K562 (cell line): ENCODE measurements around the gene GDF15. TPM values are rescaled to one million over a fixed set of nuclear protein-coding genes. Genes with fewer than 3 reads are reported as not detected.

ENCODE experiments used
- ARHGAP35 ChIP-seq: fragments of 450-650 bp; IDR thresholded peaks from 2 replicates; pipeline ENCODE4 v1.6.1; 2018; ENCODE audit not compliant: partially characterized antibody
- BRCA1 ChIP-seq, 2 experiments: fragments of 450-650 bp in 1 of 2; sonication (generic) in 1 of 2; formaldehyde crosslinking in 1 of 2; IDR thresholded peaks; 2 replicates each; pipeline versions ENCODE4 v1.5.0 to v1.6.1; 2017 to 2020; ENCODE audit warnings: mild to moderate bottlenecking in 1 of 2, missing genetic modification reagents in 1 of 2
- C11orf30 ChIP-seq: fragments of 450-650 bp; IDR thresholded peaks from 2 replicates; pipeline ENCODE4 v1.6.1; 2016; ENCODE audit warnings: low read depth, mild to moderate bottlenecking
- CEBPB ChIP-seq: fragments of 450-650 bp; IDR thresholded peaks from 2 replicates; pipeline ENCODE4 v1.6.1; 2016; ENCODE audit warnings: missing genetic modification characterization, missing compliant biosample characterization
- CHD1 ChIP-seq: fragments of 200-600 bp; sonication (generic); IDR thresholded peaks from one replicate; pipeline ENCODE4 v1.6.1; 2012; ENCODE audit warnings: mild to moderate bottlenecking, moderate library complexity, low read length, inconsistent platforms
- ETV6 ChIP-seq, 3 experiments: fragments of 150-350 bp in 1 of 3; sonication (generic) in 1 of 3; formaldehyde crosslinking in 1 of 3; IDR thresholded peaks; 2 replicates each; pipeline versions ENCODE4 v1.6.1 to v1.8.0; 2014 to 2022; ENCODE audit warnings: borderline replicate concordance in 2 of 3, low read depth in 2 of 3, antibody characterized with exemption in 1 of 3, low read length in 1 of 3, mild to moderate bottlenecking in 1 of 3, missing genetic modification reagents in 1 of 3
- GATA2 ChIP-seq: sonication (generic); formaldehyde crosslinking; IDR thresholded peaks from 2 replicates; pipeline ENCODE4 v1.4.0; 2020; ENCODE audit warnings: mild to moderate bottlenecking, missing genetic modification reagents
- HES1 ChIP-seq: fragments of 450-650 bp; IDR thresholded peaks from 2 replicates; pipeline ENCODE4 v1.6.1; 2016; ENCODE audit warnings: low read depth, mild to moderate bottlenecking, moderate library complexity
- KHSRP ChIP-seq: fragments of 450-650 bp; IDR thresholded peaks from 2 replicates; pipeline ENCODE4 v1.6.1; 2017
- MEF2A ChIP-seq: IDR thresholded peaks from 2 replicates; pipeline ENCODE4 v1.6.1; 2011; ENCODE audit warnings: low read depth, mild to moderate bottlenecking, low read length, moderate library complexity; ENCODE audit not compliant: control insufficient read depth
- MYC ChIP-seq, 2 experiments: fragments of 250-450 bp in 1 of 2; sonication (Bioruptor Pico) in 1 of 2; IDR thresholded peaks; 2 replicates each; pipeline versions ENCODE4 v1.5.1 to v1.6.1; 2012 to 2021; ENCODE audit warnings: low read depth in 2 of 2, borderline replicate concordance in 1 of 2, improper control_type of control experiment in 1 of 2, low read length in 1 of 2, mild to moderate bottlenecking in 1 of 2, moderate library complexity in 1 of 2
- NUFIP1 ChIP-seq: fragments of 450-650 bp; IDR thresholded peaks from 2 replicates; pipeline ENCODE4 v1.6.1; 2018; ENCODE audit not compliant: partially characterized antibody
- RUNX1 ChIP-seq: sonication (generic); IDR thresholded peaks from 2 replicates; pipeline ENCODE4 v1.6.1; 2016; ENCODE audit warnings: antibody characterized with exemption, low read depth
- SIX5 ChIP-seq, 2 experiments: IDR thresholded peaks; 2 replicates each; pipeline ENCODE4 v1.6.1; 2011; ENCODE audit warnings: low read length in 2 of 2, borderline replicate concordance in 1 of 2, low read depth in 1 of 2, mild to moderate bottlenecking in 1 of 2, moderate library complexity in 1 of 2; ENCODE audit not compliant: insufficient read depth in 1 of 2
- SRSF3 ChIP-seq: fragments of 200-400 bp; formaldehyde crosslinking; IDR thresholded peaks from 2 replicates; pipeline ENCODE4 v1.6.1; 2016; ENCODE audit warnings: mild to moderate bottlenecking, low read length, moderate library complexity; ENCODE audit not compliant: insufficient read depth
- ZNF316 ChIP-seq: fragments of 450-650 bp; IDR thresholded peaks from 2 replicates; pipeline ENCODE4 v1.6.1; 2016
- ZNF707 ChIP-seq: fragments of 250-450 bp; sonication (Bioruptor Pico); conservative IDR thresholded peaks from 2 replicates; pipeline ENCODE4 v1.8.0; 2022; ENCODE audit warnings: inconsistent platforms, mild to moderate bottlenecking, moderate library complexity
- polyA plus RNA-seq, 8 experiments: library from polyadenylated mRNA; depleted of rRNA in 4 of 8; stranded (reverse) in 5 of 8; unstranded in 3 of 8; fragments of >200 nt; fragmentation: Nextera tagmentation in 2 of 8; fragmentation: Illumina TruSeq in 1 of 8; extraction: Ambion mirVana in 2 of 8; extraction: Trizol in 1 of 8; gene quantifications; 2 replicates each; pipeline versions ENCODE4 v1.2.1 to v1.2.3, GENCODE V29; 2011 to 2014; ENCODE audit warnings: inconsistent platforms in 1 of 8, missing spikeins in 1 of 8
- total RNA-seq, 7 experiments: library from RNA; depleted of rRNA in 6 of 7; stranded (reverse); fragments of >200 nt in 6 of 7; fragmentation: Illumina TruSeq in 2 of 7; extraction: Trizol in 2 of 7; gene quantifications; 2 replicates each; pipeline versions ENCODE4 v1.2.1 to v1.2.3, GENCODE V29; 2011 to 2021; ENCODE audit warnings: low replicate concordance in 1 of 7
- TF ChIP-seq, protein P1 (sequence below): fragments of 450-650 bp; IDR thresholded peaks from 2 replicates; pipeline ENCODE4 v1.6.1; 2016; ENCODE audit warnings: borderline replicate concordance
- TF ChIP-seq, protein P2 (sequence below), 2 experiments: fragments of 450-650 bp; conservative IDR thresholded peaks; 2 replicates each; pipeline ENCODE4 v1.6.1; 2017; ENCODE audit warnings: mild to moderate bottlenecking in 2 of 2, moderate library complexity in 2 of 2
- TF ChIP-seq, protein P3 (sequence below): fragments of 450-650 bp; formaldehyde crosslinking; IDR thresholded peaks from 2 replicates; pipeline ENCODE4 v1.4.0; 2022; ENCODE audit warnings: missing genetic modification characterization

The GDF15 gene
- total and polyA plus RNA-seq, 9 of the 15 experiments (the other 6 are each of a cell fraction or from before 2014, with no cell fraction given): 2.3 to 82.4 (median 12.5) TPM

- TF ChIP-seq, protein P1, sequence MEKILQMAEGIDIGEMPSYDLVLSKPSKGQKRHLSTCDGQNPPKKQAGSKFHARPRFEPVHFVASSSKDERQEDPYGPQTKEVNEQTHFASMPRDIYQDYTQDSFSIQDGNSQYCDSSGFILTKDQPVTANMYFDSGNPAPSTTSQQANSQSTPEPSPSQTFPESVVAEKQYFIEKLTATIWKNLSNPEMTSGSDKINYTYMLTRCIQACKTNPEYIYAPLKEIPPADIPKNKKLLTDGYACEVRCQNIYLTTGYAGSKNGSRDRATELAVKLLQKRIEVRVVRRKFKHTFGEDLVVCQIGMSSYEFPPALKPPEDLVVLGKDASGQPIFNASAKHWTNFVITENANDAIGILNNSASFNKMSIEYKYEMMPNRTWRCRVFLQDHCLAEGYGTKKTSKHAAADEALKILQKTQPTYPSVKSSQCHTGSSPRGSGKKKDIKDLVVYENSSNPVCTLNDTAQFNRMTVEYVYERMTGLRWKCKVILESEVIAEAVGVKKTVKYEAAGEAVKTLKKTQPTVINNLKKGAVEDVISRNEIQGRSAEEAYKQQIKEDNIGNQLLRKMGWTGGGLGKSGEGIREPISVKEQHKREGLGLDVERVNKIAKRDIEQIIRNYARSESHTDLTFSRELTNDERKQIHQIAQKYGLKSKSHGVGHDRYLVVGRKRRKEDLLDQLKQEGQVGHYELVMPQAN: no peak
- TF ChIP-seq, protein P2, sequence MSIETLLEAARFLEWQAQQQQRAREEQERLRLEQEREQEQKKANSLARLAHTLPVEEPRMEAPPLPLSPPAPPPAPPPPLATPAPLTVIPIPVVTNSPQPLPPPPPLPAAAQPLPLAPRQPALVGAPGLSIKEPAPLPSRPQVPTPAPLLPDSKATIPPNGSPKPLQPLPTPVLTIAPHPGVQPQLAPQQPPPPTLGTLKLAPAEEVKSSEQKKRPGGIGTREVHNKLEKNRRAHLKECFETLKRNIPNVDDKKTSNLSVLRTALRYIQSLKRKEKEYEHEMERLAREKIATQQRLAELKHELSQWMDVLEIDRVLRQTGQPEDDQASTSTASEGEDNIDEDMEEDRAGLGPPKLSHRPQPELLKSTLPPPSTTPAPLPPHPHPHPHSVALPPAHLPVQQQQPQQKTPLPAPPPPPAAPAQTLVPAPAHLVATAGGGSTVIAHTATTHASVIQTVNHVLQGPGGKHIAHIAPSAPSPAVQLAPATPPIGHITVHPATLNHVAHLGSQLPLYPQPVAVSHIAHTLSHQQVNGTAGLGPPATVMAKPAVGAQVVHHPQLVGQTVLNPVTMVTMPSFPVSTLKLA (conservative IDR thresholded peaks at IDR 0.05): no peak
- TF ChIP-seq CEBPB (tag) (no peak), BRCA1 (IDR thresholded peaks at IDR 0.05) (no peak), BRCA1 (CRISPR knock-in tag; IDR thresholded peaks at IDR 0.05) (no peak), GATA2 (CRISPR knock-in tag) (no peak), ZNF316 (no peak), RUNX1 (no peak), ETV6 (IDR thresholded peaks at IDR 0.05; ENCODE audit: borderline replicate concordance in 1 of 2, low read depth in 2 of 2, low read length in 1 of 2) (no peak), ETV6 (CRISPR knock-in tag; IDR thresholded peaks at IDR 0.05; ENCODE audit: borderline replicate concordance) (no peak), ARHGAP35 (no peak), SRSF3 (no peak), KHSRP (no peak), HES1 (no peak), CHD1 (no peak), SIX5 (IDR thresholded peaks at IDR 0.05; ENCODE audit: borderline replicate concordance in 1 of 2, insufficient read depth in 1 of 2, low read depth in 1 of 2, low read length in 2 of 2) (no peak), MYC (IDR thresholded peaks at IDR 0.05; ENCODE audit: low read depth, low read length) (no peak), MYC (CRISPR knock-in tag; IDR thresholded peaks at IDR 0.05; ENCODE audit: borderline replicate concordance, low read depth) (peak; percentile 49; the same call in 1 of the 2 replicates), ZNF707 (CRISPR knock-in tag) (no peak), NUFIP1 (no peak), C11orf30 (no peak), MEF2A (no peak)
- TF ChIP-seq, protein P3, sequence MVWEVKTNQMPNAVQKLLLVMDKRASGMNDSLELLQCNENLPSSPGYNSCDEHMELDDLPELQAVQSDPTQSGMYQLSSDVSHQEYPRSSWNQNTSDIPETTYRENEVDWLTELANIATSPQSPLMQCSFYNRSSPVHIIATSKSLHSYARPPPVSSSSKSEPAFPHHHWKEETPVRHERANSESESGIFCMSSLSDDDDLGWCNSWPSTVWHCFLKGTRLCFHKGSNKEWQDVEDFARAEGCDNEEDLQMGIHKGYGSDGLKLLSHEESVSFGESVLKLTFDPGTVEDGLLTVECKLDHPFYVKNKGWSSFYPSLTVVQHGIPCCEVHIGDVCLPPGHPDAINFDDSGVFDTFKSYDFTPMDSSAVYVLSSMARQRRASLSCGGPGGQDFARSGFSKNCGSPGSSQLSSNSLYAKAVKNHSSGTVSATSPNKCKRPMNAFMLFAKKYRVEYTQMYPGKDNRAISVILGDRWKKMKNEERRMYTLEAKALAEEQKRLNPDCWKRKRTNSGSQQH (CRISPR knock-in tag): peak; percentile 71
Observed at GRCh38 chr19:18433735-18434398, 47.9 kb downstream of the GDF15 start (continued).
